ENCODE measurements around the gene SMU1.
"Not testable (repeated sequence)": the region's sequence is repeated elsewhere in the genome, so short reads cannot be mapped to it uniquely, and the experiment has no call there.

Gene SMU1

DNA sequence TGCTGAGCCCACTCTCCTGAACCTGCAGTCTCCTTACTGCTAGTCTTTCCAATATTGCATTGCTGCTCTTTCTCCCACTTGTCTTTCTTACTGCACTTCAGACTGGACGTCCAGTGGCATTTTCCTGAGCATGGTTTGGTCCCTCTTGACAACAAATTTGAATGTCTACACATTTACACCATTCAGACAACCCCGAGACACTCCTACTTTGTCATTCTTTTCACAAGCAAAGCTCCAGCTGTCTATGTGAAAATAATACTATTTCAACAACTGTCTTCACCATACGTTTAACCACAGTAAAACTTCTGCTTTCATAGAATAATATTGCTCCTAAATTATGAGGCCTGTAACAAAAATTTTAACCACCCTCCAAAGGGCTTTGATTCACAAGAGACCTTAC lies 64.6 kb downstream of the SMU1 start:
- DNase-seq, result no peak

DNA sequence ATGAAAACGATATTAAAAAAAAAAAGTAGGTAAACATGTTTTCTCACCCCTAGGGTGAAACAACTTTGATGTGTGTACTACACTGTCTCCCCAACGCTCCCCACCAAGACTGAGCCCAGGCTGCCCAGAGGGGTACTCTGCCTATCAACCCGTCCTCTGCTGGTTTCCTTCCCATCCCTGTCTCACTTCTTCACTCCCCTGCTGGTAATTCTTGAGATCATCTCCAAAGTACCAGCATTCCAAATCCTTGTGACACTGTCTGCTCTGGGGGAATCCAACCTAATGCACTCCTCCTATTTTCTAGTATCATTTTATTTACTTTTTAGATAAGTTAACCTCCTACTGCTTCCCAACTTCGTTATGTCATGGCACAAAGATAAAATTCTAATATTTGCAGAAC lies 68.7 kb downstream of the SMU1 start:
- no peak for DNase-seq

DNA sequence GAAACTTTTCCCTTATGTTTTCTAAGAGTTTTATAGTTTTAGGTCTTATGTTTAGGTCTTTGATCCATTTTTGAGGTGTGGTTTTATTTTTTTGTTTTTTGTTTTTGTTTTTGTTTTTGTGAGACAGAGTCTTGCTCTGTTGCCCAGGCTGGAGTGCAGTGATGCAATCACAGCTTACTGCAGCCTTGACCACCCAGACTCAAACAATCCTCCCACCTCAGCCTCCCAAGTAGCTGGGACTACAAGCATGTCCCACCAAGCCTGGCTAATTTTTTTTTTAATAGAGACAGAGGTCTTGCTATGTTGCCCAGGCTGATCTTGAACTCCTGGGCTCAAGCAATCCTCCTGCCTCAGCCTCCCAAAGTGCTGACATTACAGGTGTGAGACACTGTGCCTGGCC lies 71.1 kb downstream of the SMU1 start:
- DNase-seq, result not testable (repeated sequence)

- DNase-seq, result not testable (repeated sequence)
These were observed 75.8 kb downstream of the SMU1 start for GRCh38 chr9:33000682-33001055.

- no peak for DNase-seq
These were observed 83.8 kb downstream of the SMU1 start for GRCh38 chr9:32992595-32993238.

GRCh38 chr9:32991897-32992594 lies 84.4 kb downstream of the SMU1 start:
- DNase-seq, result no peak

Measured in SW 1271 (cell line).